OCI-LY7 (cell line): Measurements from ENCODE around the gene KSR1. TPM values are rescaled to one million over a fixed set of nuclear protein-coding genes. Genes with fewer than 3 reads are reported as not detected.

Source experiments
- BruUV-seq: library from RNA; stranded (reverse); fragments of 400-500 nt; replicated peaks from 2 replicates; lab custom pipeline; 2021; lab: Mats Ljungman, UMichigan
- CTCF ChIA-PET: fragments of 300-600 bp; sonication (Branson Sonifier 250); formaldehyde crosslinking; loops from one replicate; lab custom pipeline; 2022; ENCODE audit warnings: antibody characterized with exemption; ENCODE audit not compliant: unreplicated experiment; lab: Charles Lee
- POLR2A ChIA-PET: fragments of 300-600 bp; sonication (Branson Sonifier 250); formaldehyde crosslinking; loops from one replicate; lab custom pipeline; 2022; ENCODE audit warnings: antibody characterized with exemption; lab: Charles Lee
- DNase-seq: peaks from one replicate; pipeline ENCODE4 v3.0.0-alpha.2; 2015; ENCODE audit warnings: low spot score
- H2AFZ ChIP-seq: fragments of 200-600 bp; sonication (generic), shearing (Covaris generic); 2 replicates; pipeline ENCODE4 v1.6.1; 2014; ENCODE audit warnings: mild to moderate bottlenecking, antibody characterized with exemption, low read length, moderate library complexity
- H3K27ac ChIP-seq: fragments of 200-600 bp; sonication (generic); 2 replicates; pipeline ENCODE4 v1.5.1; 2014; ENCODE audit warnings: mixed run types, low read depth, mild to moderate bottlenecking, moderate library complexity, low read length, inconsistent platforms; ENCODE audit not compliant: poor library complexity, severe bottlenecking
- H3K36me3 ChIP-seq: fragments of 200-600 bp; sonication (generic); 2 replicates; pipeline ENCODE4 v1.6.1; 2014; ENCODE audit warnings: mild to moderate bottlenecking, antibody characterized with exemption, low read length, moderate library complexity, mixed read lengths; ENCODE audit not compliant: insufficient read depth
- H3K4me1 ChIP-seq: fragments of 200-600 bp; sonication (generic); 2 replicates; pipeline ENCODE4 v1.5.1; 2014; ENCODE audit warnings: mild to moderate bottlenecking, low read length; ENCODE audit not compliant: insufficient read depth, poor library complexity, severe bottlenecking
- H3K4me2 ChIP-seq: fragments of 200-600 bp; sonication (generic); 2 replicates; pipeline ENCODE4 v1.6.1; 2014; ENCODE audit warnings: mild to moderate bottlenecking, low read length
- H3K4me3 ChIP-seq: fragments of 200-600 bp; sonication (generic); 2 replicates; pipeline ENCODE4 v1.5.1; 2014; ENCODE audit warnings: mild to moderate bottlenecking, low read depth, low read length; ENCODE audit not compliant: poor library complexity, severe bottlenecking
- H3K79me2 ChIP-seq: fragments of 200-600 bp; sonication (generic); 2 replicates; pipeline ENCODE4 v1.6.1; 2016; ENCODE audit warnings: low read depth, mild to moderate bottlenecking, low read length, moderate library complexity, mixed read lengths; ENCODE audit not compliant: insufficient read depth
- H3K9me2 ChIP-seq: fragments of 200-600 bp; sonication (generic); 2 replicates; pipeline ENCODE4 v1.6.1; 2016; ENCODE audit warnings: mild to moderate bottlenecking, low read length, mixed read lengths; ENCODE audit not compliant: insufficient read depth
- H3K9me3 ChIP-seq: fragments of 200-600 bp; sonication (generic); 2 replicates; pipeline ENCODE4 v1.6.1; 2014; ENCODE audit warnings: mild to moderate bottlenecking, mixed run types, low read length, mixed read lengths
- H4K20me1 ChIP-seq: fragments of 200-600 bp; sonication (generic); 2 replicates; pipeline ENCODE4 v1.6.1; 2014; ENCODE audit warnings: mild to moderate bottlenecking, antibody characterized with exemption, low read length, moderate library complexity, mixed read lengths; ENCODE audit not compliant: insufficient read depth
- CTCF ChIP-seq: fragments of 200-600 bp; sonication (generic); conservative IDR thresholded peaks from 2 replicates; pipeline ENCODE4 v1.5.1; 2014; ENCODE audit warnings: mild to moderate bottlenecking, antibody characterized with exemption, low read length, moderate library complexity, mixed read lengths
- EZH2phosphoT487 ChIP-seq: fragments of 200-600 bp; sonication (generic); IDR thresholded peaks from 2 replicates; pipeline ENCODE4 v1.6.1; 2018; ENCODE audit warnings: low read depth, borderline replicate concordance, mild to moderate bottlenecking, mixed run types, antibody characterized with exemption, low read length, moderate library complexity, mixed read lengths
- intact Hi-C: fragments of 100-400 bp; cut with micrococcal nuclease; formaldehyde crosslinking; loops from one replicate; pipeline ENCODE4 v1.10.0; 2022; ENCODE audit not compliant: unreplicated experiment
- total RNA-seq, 2 experiments: library from RNA; depleted of rRNA in 1 of 2; stranded (reverse); fragments of >200 nt in 1 of 2; shearing (Covaris generic) in 1 of 2; gene quantifications; 2 replicates each; pipeline ENCODE4 v1.2.3, GENCODE V29; 2014 to 2022

Gene KSR1
- total RNA-seq, 2 experiments from 2014 or later = 2.2 to 4.1 TPM

- no peak for DNase-seq
Observed at GRCh38 chr17:27565874-27566670, 109.8 kb downstream of the KSR1 start.

GRCh38 chr17:27566671-27567562, 110.7 kb downstream of the KSR1 start:
- H2AFZ ChIP-seq = no peak overlapping the region
- H3K27ac ChIP-seq = no peak overlapping the region
- ChIA-PET POLR2A (no interaction called here), CTCF (no interaction called here)
- H3K9me3 ChIP-seq = no peaks in the 10 kb centered on the region
- H3K4me1 ChIP-seq = no peaks in the 10 kb centered on the region
- no peak overlapping the region for H3K4me2 ChIP-seq
- no TSS peak for BruUV-seq
- H3K36me3 ChIP-seq = no peaks in the 10 kb centered on the region
- H3K9me2 ChIP-seq = no peaks in the 10 kb centered on the region
- TF ChIP-seq EZH2phosphoT487 (no peak), CTCF (no peak)
- intact Hi-C loops = no loop called here
- DNase-seq = no peak
- H4K20me1 ChIP-seq = no peaks in the 10 kb centered on the region
- H3K4me3 ChIP-seq = no peak overlapping the region
- no peaks in the 10 kb centered on the region for H3K79me2 ChIP-seq

More at GRCh38 chr17:27565874-27566670, 109.8 kb downstream of the KSR1 start:
- no peaks in the 10 kb centered on the region for H3K36me3 ChIP-seq
- no peak overlapping the region for H3K4me3 ChIP-seq
- H3K4me1 ChIP-seq = no peaks in the 10 kb centered on the region
- BruUV-seq = no TSS peak
- H3K27ac ChIP-seq = no peak overlapping the region
- no peaks in the 10 kb centered on the region for H4K20me1 ChIP-seq
- POLR2A ChIA-PET = interaction anchor here (0.5 kb wide), 1 partner anchor 266 kb away, joined by 3 read pairs; no protein-coding TSS in a partner anchor
- no peak overlapping the region for H3K4me2 ChIP-seq
- no peaks in the 10 kb centered on the region for H3K9me3 ChIP-seq
- intact Hi-C loops = no loop called here
- no peaks in the 10 kb centered on the region for H3K9me2 ChIP-seq
- H3K79me2 ChIP-seq = no peaks in the 10 kb centered on the region
- H2AFZ ChIP-seq = no peak overlapping the region
- TF ChIP-seq CTCF = no peak
- TF ChIP-seq EZH2phosphoT487 = no peak
- CTCF ChIA-PET = no interaction called here
